AG09309 (cell line): ENCODE results near the gene TPM2.
A peak's percentile ranks its signal among the peaks of the same experiment; 100 is the strongest.
"Not testable (repeated sequence)": the region's sequence is repeated elsewhere in the genome, so short reads cannot be mapped to it uniquely, and the experiment has no call there.

Source experiments
- DNase-seq: peaks from one replicate; pipeline ENCODE4 v3.0.0-alpha.2; 2010; ENCODE audit warnings: low read depth
- H3K4me3 ChIP-seq: 2 replicates; pipeline ENCODE4 v1.5.1; 2011; ENCODE audit warnings: mild to moderate bottlenecking, low read depth, low read length, moderate library complexity; ENCODE audit not compliant: control insufficient read depth
- TF ChIP-seq, protein P1 (sequence below): IDR thresholded peaks from 2 replicates; pipeline ENCODE4 v1.5.1; 2011; ENCODE audit warnings: mild to moderate bottlenecking, low read depth, low read length, inconsistent platforms; ENCODE audit not compliant: insufficient read depth, control insufficient read depth; ENCODE audit errors: missing control alignments

Gene TPM2

DNA sequence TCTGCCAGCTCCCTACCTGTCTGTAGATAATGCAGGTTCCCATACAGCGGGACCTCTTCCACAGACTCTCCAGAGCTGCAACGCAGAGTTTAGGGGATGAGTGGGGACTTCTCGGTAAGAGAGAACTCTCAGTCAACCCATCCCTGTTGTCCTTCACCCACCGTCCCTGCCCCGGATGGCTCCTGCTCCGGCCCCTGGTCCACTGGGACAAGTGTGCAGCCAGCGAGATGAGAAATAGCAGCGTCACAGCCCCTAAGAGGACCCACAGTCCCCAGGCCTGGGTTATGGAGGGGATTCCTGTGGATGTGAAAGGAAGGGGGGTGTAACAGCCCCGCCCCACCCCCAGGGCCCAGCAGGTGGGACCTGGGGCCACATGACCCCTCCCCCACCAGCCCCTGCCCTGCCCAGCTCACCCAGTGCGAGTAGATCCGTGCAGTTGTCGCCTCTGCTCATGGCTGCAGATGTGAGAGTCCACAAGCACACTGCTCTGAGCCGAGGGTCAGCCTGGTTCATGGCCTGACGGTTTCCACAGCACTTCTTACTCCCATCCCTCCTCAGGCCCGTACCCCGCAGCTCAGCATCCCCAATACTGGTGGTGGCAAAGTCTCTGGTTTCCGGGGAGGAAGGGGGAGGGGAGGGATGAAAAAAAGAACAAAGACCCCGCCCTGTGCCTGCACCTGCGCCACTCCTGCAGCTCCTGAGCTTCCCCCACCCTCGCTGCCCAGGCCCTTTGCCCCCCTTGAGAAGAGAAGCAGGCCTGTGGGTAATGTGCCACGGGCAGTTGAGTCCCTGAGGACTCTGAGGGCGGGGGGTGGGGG is 39.2 kb downstream of the TPM2 start, which contains the start of gene SIT1:
TSS of gene SIT1 (minus strand) at position 591 of the 818 bp plus-strand sequence. CDS start at position 513, 78 bp downstream.
- H3K4me3 ChIP-seq, result no peak within 1 kb of the TSS
- TF ChIP-seq, protein P1, sequence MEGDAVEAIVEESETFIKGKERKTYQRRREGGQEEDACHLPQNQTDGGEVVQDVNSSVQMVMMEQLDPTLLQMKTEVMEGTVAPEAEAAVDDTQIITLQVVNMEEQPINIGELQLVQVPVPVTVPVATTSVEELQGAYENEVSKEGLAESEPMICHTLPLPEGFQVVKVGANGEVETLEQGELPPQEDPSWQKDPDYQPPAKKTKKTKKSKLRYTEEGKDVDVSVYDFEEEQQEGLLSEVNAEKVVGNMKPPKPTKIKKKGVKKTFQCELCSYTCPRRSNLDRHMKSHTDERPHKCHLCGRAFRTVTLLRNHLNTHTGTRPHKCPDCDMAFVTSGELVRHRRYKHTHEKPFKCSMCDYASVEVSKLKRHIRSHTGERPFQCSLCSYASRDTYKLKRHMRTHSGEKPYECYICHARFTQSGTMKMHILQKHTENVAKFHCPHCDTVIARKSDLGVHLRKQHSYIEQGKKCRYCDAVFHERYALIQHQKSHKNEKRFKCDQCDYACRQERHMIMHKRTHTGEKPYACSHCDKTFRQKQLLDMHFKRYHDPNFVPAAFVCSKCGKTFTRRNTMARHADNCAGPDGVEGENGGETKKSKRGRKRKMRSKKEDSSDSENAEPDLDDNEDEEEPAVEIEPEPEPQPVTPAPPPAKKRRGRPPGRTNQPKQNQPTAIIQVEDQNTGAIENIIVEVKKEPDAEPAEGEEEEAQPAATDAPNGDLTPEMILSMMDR, result no peak
- no peak for DNase-seq

DNA sequence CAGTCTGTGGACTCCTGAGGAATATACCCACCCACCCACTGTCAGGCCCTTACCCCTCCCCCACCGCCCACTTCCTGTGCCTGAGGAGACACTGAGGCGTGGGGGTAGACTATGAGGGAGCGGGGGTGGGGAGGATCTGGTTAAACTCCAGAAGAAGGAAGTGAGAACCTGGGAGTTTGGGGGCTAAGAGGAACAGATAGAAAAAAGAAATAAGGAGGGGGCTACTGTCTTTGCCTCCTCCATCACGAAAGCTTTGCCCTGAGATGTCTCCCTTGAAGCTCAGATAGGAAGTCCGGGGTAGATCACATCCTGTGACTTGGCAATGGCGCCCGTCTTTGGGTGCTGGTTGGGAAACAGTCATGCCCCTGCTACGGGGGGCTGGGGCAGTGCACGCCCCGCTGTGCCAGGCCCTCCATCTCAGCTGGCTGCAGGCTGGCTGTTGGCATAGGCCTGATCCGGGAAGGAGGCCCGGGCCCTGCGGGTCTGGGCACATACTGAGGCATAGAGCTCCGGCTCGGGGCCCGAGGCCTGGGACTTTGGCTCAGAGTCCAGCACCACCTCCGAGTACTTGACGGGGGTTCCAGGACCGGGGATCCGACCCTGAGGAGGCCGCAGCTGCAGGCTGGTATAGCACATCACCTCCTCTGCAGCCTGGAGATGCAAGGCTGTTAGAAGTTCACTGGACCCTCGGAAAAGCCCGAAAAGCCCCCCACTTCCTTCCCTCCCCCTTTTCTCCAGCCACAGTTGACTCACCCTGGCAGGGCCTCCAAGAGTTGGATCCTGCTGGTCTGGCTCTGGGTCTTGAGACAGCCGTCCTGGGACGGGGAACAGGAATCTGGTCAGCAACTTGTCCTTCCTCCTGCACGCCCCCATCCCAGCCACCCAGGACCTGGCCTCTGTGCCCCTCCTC is 40.0 kb downstream of the TPM2 start:
- DNase-seq, result no peak
- H3K4me3 ChIP-seq, result no peak overlapping the region
- TF ChIP-seq, protein P1, result no peak

DNA sequence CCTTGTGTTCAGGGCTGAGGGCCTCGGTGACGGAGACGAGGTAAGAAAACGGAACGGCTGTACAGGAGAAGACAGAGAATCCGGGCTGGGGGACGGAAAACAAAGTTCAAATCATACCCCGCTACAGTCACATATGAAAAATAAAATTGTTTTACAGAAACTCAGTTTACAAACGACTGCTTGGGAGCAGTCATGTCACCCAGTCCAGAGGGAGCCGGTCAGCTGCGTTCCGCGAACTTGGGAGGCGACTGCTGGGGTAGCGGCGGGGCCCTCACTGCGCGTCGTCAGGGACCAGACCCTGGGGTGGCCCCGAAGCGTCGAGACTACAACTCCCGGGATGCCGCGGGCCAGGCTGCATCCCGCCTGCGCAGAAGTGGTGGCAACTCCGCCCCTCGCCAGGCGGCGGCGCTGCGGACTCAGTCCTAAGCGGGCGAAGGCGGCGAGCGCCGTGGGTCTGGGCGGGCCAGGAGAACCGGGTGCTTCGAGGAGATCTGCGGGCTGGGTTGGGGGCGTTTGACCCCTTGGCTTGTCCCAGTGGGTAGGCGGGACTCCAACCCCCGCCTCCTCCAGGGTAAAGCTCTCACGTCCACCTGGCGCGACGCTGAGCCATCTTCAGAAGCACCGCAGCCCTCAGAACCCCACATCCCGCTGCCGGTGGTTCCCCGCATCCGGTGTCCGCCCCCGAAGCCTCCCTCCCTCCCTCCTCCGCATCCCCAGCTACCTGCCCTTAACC is 43.0 kb downstream of the TPM2 start:
- H3K4me3 ChIP-seq, result peak overlapping the region; percentile 68
- TF ChIP-seq, protein P1, result peak; percentile 88
- no peak for DNase-seq

DNA sequence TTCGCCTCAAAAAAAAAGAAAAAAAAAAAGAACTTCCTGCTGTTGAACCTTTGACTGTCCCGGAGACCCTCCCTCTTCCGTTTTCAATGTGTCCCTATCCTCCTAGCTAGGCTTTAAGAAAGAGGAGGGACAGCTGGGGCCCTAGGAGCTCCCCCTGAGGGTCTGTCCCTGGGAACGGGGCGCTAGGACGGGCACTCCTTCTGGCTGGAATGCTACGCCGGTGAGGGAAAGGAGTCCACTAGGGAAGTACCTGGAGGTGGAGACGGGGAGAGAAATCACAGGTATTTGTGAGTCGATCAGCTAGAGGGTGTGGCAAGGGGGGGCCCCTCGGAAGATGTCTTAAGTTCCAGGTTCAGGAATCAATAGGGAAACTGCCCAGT is 43.6 kb downstream of the TPM2 start:
- TF ChIP-seq, protein P1, result peak; percentile 24
- peak overlapping the region; percentile 68 for H3K4me3 ChIP-seq
- DNase-seq, result no peak

DNA sequence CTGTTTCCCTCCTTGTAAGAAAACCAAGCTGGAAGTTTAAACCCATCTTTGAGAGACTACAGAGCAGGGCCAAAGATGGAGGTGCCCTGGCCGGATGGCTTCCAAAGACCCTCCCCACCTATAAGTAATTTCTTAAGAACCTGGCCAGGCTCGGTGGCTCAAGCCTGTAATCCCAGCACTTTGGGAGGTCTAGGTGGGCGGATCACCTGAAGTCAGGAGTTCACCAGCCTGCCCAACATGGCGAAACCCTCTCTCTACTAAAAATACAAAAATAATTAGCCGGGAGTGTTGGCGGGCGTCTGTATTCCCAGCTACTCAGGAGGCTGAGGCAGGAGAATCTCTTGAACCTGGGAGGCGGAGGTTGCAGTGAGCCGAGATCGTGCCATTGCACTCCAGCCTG is 44.0 kb downstream of the TPM2 start:
- H3K4me3 ChIP-seq, DNase-seq: not testable (repeated sequence)

DNA sequence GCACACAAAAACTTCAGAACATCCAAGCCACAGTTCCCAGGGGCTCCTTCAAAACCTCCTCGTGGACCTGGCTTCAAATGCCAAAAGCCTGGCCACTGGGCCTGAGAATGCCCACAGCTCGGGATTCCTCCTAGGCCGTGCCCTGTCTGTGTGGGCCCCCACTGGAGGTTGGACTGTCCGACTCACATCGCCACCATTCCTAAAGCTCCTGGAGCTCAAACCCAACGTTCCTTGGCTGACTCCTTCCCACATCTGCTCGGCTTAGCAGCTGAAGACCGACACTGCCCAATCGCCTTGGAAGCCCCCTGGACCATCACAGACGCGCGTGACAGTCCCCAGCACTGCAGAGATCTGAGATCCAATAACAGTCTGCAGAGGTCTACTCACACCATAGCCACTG is 46.7 kb downstream of the TPM2 start:
- DNase-seq, result no peak
- no peak overlapping the region for H3K4me3 ChIP-seq
- TF ChIP-seq, protein P1, result no peak

DNA sequence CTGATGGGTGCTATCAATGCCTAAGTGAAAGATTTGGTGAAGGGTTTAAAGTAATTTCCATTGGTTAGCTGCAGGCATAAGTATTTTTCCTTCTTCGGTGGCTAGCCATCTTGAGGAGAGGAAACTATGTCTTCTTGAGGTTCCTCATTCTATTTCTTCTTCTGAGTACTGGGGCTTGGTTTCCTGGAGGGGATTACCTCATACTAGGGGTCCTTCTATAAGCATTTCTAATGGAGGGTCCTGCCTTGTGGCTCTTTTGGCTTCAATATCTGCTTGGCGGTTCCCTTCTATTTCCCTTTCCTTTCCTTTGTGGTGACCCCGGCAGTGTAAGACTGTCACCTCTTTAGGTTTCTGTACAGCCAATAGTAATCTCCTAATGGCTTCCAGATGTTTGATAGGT is 48.2 kb downstream of the TPM2 start:
- not testable (repeated sequence) for DNase-seq, H3K4me3 ChIP-seq

DNA sequence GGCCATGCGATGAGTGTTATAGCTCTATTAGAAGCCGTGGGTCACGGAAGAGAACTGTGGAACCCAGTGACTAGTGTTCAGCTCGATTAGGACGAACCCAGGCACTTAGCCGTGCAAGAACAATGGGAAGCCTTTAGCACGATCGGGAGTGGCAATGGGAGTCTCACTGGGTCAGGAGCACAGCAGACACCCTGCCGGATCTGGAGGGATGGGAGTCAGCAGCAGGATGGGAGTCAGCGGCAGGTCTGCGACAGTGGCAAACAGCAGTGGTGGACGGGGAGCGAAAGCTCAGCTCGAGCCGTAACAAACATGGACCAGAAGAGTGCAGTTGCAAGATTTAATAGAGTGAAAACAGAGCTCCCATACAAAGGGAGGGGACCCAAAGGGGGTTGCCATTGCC is 49.3 kb downstream of the TPM2 start:
- H3K4me3 ChIP-seq, DNase-seq: not testable (repeated sequence)
